Panc1 (cell line): ENCODE results near the gene POLE. TPM values are rescaled to one million over a fixed set of nuclear protein-coding genes. Genes with fewer than 3 reads are reported as not detected.

Source experiments
- ATAC-seq: fragments of 200-7000 bp; cut with Tn5 transposase; 2 replicates; pipeline ENCODE4 v1.9.1; 2020; ENCODE audit warnings: mild to moderate bottlenecking, moderate library complexity
- BruUV-seq: library from RNA; stranded (reverse); fragments of 400-500 nt; replicated peaks from 2 replicates; lab custom pipeline; 2021; lab: Mats Ljungman, UMichigan
- CTCF ChIA-PET: fragments of 300-600 bp; sonication (Branson Sonifier 250); formaldehyde crosslinking; loops from one replicate; lab custom pipeline; 2022; ENCODE audit warnings: antibody characterized with exemption; lab: Charles Lee
- POLR2A ChIA-PET: fragments of 300-600 bp; sonication (Branson Sonifier 250); formaldehyde crosslinking; loops from one replicate; lab custom pipeline; 2022; ENCODE audit warnings: antibody characterized with exemption; lab: Charles Lee
- DNase-seq: peaks from one replicate; pipeline ENCODE4 v3.0.0-alpha.2; 2010; ENCODE audit warnings: low read depth, low spot score
- H3K27ac ChIP-seq: 2 replicates; pipeline ENCODE4 v1.5.1; 2011; ENCODE audit warnings: mild to moderate bottlenecking, low read length, inconsistent platforms
- H3K27me3 ChIP-seq: fragments of 200-500 bp; sonication (Bioruptor generic); 2 replicates; pipeline ENCODE4 v1.6.0; 2014; ENCODE audit warnings: low read length, inconsistent platforms; ENCODE audit not compliant: control insufficient read depth, insufficient read depth
- H3K36me3 ChIP-seq: fragments of 200-500 bp; sonication (Bioruptor generic); 2 replicates; pipeline ENCODE4 v1.5.1; 2014; ENCODE audit warnings: inconsistent platforms, mild to moderate bottlenecking, low read length, moderate library complexity; ENCODE audit not compliant: control insufficient read depth, insufficient read depth
- H3K4me1 ChIP-seq: 2 replicates; pipeline ENCODE4 v1.5.1; 2011; ENCODE audit warnings: inconsistent platforms, mild to moderate bottlenecking, low read length, moderate library complexity; ENCODE audit not compliant: control insufficient read depth, insufficient read depth
- H3K4me3 ChIP-seq, 2 experiments: 2 replicates each; pipeline ENCODE4 v1.5.1; 2011 to 2012; ENCODE audit warnings: low read depth in 2 of 2, low read length in 2 of 2, mild to moderate bottlenecking in 2 of 2, inconsistent platforms in 1 of 2, moderate library complexity in 1 of 2
- H3K9me3 ChIP-seq: fragments of 200-500 bp; sonication (Bioruptor generic); 2 replicates; pipeline ENCODE4 v1.5.1; 2014; ENCODE audit warnings: low read depth, mild to moderate bottlenecking, inconsistent platforms, low read length, moderate library complexity; ENCODE audit not compliant: control insufficient read depth, insufficient read depth
- CTCF ChIP-seq: fragments of 450-650 bp; IDR thresholded peaks from 2 replicates; pipeline ENCODE4 v1.5.1; 2017; ENCODE audit warnings: mild to moderate bottlenecking
- POLR2AphosphoS5 ChIP-seq: IDR thresholded peaks from 2 replicates; pipeline ENCODE4 v1.6.1; 2012; ENCODE audit warnings: mild to moderate bottlenecking, low read depth, low read length, moderate library complexity
- REST ChIP-seq, 2 experiments: IDR thresholded peaks; 2 replicates each; pipeline ENCODE4 v1.6.1; 2011 to 2012; ENCODE audit warnings: low read depth in 2 of 2, control low read depth in 1 of 2, low read length in 1 of 2, mild to moderate bottlenecking in 1 of 2, moderate library complexity in 1 of 2; ENCODE audit not compliant: insufficient read depth in 1 of 2
- SIN3A ChIP-seq: IDR thresholded peaks from 2 replicates; pipeline ENCODE4 v1.6.1; 2012; ENCODE audit warnings: low read depth, mild to moderate bottlenecking, low read length, moderate library complexity, borderline replicate concordance; ENCODE audit not compliant: insufficient read depth
- TCF7L2 ChIP-seq: IDR thresholded peaks from 2 replicates; pipeline ENCODE4 v1.6.1; 2011; ENCODE audit warnings: mild to moderate bottlenecking, low read depth, low read length, inconsistent platforms
- in situ Hi-C: cut with HindIII; loops from 2 replicates; pipeline ENCODE4 v1.10.0; 2016; ENCODE audit warnings: low sequenced_read_pairs, low pct_unique_long_range_greater_than_20kb
- intact Hi-C: fragments of 100-400 bp; cut with micrococcal nuclease; formaldehyde crosslinking; loops from one replicate; pipeline ENCODE4 v1.10.0; 2022; ENCODE audit not compliant: unreplicated experiment
- total RNA-seq: library from RNA; stranded (reverse); gene quantifications from one replicate; pipeline ENCODE4 v1.2.1, GENCODE V29; 2021; ENCODE audit not compliant: unreplicated experiment

Gene POLE
- total RNA-seq, 1 experiment from 2014 or later, result 112 TPM

- peaks cover 5% of the 10 kb centered on the region for H3K4me1 ChIP-seq
- ChIA-PET POLR2A (no interaction called here), CTCF (no interaction called here)
- TF ChIP-seq CTCF (no peak), POLR2AphosphoS5 (no peak), REST (IDR thresholded peaks at IDR 0.05; ENCODE audit: insufficient read depth in 1 of 2, low read depth in 2 of 2, low read length in 1 of 2) (no peak), TCF7L2 (no peak), SIN3A (no peak)
- H3K9me3 ChIP-seq, result no peaks in the 10 kb centered on the region
- H3K36me3 ChIP-seq, result peaks cover 12% of the 10 kb centered on the region
- no TSS peak for BruUV-seq
- no peak for DNase-seq
- no peak overlapping the region for H3K27ac ChIP-seq
- intact Hi-C loops, result no loop called here
- H3K4me3 ChIP-seq, result no peak overlapping the region
- ATAC-seq, result no peak
- in situ Hi-C loops, result no loop called here
- H3K27me3 ChIP-seq, result no peaks in the 10 kb centered on the region
These were observed 47.1 kb upstream of the POLE start for GRCh38 chr12:132734206-132734605.

- TF ChIP-seq SIN3A (no peak), REST (IDR thresholded peaks at IDR 0.05; ENCODE audit: insufficient read depth in 1 of 2, low read depth in 2 of 2, low read length in 1 of 2) (no peak), CTCF (no peak), POLR2AphosphoS5 (no peak), TCF7L2 (no peak)
- BruUV-seq, result no TSS peak
- DNase-seq (no peak), ATAC-seq (no peak)
- Histone ChIP-seq H3K4me3 (no peak overlapping the region), H3K27me3 (no peaks in the 10 kb centered on the region), H3K4me1 (peaks cover 5% of the 10 kb centered on the region), H3K27ac (no peak overlapping the region), H3K36me3 (peaks cover 22% of the 10 kb centered on the region), H3K9me3 (no peaks in the 10 kb centered on the region)
- in situ Hi-C loops, result no loop called here
- intact Hi-C loops, result no loop called here
- ChIA-PET CTCF (no interaction called here), POLR2A (interaction anchor here (0.6 kb wide), 1 partner anchor 29 kb away, joined by 4 read pairs; no protein-coding TSS in a partner anchor)
These were observed 44.4 kb upstream of the POLE start for GRCh38 chr12:132731574-132731973.
